Measurements from ENCODE around the gene TMED8.
A peak's percentile ranks its signal among the peaks of the same experiment; 100 is the strongest.
"Not testable (repeated sequence)": the region's sequence is repeated elsewhere in the genome, so short reads cannot be mapped to it uniquely, and the experiment has no call there.

The TMED8 gene

DNA sequence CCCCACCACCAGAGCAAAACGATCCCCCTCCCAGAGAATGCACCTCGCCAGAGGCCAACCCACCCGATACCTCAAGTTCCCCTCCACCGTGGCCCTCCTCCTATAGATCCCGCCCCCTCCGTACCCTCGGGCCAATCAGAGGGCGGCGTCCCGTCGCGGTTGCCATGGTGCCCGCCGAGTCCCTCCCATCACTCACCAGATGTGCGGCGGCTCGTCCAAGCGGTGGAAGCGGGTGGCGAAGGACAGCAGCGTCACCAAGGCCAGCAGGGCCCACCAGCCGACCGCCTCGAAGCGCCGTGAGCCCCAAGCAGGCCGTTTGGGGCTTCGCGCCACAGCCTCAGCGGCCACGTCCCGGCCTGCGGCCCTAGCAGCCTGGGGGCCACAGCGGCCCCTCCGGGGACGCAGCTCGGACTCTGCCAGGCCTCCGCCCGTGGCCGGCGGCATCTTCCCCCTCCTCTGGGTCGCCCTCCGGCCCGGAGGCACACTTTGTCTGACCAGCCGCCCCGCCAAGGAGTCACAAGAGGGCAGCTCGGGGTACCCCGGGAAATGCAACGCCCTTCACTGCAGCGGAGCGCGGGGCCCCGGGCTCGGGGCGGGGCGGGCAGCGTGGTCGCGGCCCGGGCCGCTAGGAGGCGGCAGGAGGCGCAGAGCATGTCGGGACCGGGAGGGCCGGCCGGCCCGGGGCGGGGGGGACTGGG lies 56.5 kb downstream of the TMED8 start, which contains the start of gene POMT2:
Gene POMT2 (minus strand): TSS at position 646 of the 698 bp plus-strand sequence. CDS start 202 bp downstream, at position 444.
- DNase-seq: peak; percentile 86

DNA sequence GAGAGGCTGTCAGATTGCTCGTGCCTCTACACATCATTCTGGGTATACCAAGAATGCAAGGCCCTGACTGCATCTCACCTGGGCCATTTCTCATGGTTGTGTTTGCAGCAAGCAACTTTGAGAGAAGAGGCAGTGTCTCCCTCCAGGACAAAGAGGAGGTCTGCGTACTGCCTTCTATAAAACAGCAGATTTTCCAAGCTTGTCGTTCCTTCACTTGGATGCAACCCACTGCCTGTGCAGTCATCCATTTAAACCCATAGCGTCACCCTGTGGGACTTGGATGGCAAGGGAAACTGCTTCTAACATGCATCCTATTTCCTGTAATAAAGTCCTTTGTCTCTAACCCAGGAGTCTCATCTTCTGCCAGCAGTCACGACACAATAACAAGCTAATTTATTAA lies 57.5 kb downstream of the TMED8 start:
- DNase-seq: no peak

DNA sequence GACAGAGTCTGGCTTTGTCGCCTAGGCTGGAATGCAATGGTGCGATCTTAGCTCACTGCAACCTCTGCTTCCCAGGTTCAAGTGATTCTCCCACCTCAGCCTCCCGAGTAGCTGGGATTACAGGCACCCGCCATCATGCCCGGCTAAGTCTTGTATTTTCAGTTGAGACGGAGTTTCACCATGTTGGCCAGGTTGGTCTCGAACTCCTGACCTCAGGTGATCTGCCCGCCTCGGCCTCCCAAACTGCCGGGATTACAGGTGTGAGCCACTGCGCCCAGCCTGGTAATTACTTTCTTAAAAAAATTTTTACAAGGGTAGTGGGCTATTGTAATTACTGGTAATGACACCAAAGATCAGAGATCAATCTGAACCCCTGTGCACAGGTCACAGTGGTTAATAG lies 58.1 kb downstream of the TMED8 start:
- not testable (repeated sequence) for DNase-seq

DNA sequence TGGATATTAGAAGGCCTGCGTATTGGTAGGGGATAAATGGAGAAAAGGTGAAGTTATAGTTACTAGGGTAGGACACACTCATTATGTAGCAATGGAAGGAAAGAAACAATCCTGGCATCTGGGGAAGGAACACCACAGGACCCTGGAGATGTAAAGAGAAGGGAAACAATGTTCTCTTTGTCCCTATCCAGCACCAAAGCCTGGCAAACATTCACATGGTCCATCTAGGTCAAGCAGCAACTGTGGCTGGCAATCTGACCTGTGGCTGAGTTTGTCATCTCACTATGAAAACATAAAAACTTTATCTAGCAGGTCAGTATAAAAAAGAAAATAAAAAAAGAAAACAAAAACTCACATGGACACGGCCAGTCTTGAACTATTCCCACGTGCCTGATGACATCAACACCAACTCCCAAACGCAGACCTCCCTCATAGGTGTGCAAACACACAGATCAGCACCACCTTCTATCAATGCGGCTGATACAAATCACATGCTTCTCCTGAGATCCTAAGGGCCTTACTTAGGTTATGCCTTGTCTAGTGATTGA lies 58.8 kb downstream of the TMED8 start:
- DNase-seq: no peak

DNA sequence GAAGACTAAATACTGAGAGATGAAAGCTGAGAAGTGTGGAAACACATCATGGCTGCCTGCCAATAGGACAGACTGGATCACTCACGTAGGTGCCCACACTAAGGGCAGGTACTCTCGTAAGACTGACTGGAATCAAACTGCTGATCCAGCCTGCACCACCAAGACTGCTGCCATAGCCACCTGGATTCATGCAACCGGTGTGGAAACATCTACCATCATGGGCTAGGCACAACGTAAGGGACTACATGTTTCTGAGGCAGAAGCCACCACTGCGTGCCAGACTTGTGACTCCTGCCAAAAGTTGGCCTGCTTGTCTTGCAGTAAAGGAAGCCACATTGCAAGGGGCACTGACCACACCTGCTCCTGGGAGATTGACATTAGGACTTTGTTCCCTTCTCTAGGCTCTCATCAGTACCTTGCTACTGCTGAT lies 60.0 kb downstream of the TMED8 start:
- no peak for DNase-seq

DNA sequence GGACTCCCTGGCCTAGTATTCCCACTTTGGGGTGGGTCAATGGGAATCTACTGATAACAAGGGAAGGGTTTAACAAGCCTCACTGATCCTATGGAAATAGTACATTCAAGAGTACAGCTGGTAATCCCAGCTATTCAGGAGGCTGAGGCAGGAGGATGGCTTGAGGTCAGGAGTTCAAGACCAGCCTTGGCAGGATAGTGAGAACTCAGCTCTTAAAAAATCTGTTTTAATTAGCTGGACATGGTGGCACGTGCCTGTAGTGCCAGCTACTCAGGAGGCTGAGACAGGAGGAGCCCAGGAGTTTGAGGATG lies 60.7 kb downstream of the TMED8 start:
- no peak for DNase-seq

DNA sequence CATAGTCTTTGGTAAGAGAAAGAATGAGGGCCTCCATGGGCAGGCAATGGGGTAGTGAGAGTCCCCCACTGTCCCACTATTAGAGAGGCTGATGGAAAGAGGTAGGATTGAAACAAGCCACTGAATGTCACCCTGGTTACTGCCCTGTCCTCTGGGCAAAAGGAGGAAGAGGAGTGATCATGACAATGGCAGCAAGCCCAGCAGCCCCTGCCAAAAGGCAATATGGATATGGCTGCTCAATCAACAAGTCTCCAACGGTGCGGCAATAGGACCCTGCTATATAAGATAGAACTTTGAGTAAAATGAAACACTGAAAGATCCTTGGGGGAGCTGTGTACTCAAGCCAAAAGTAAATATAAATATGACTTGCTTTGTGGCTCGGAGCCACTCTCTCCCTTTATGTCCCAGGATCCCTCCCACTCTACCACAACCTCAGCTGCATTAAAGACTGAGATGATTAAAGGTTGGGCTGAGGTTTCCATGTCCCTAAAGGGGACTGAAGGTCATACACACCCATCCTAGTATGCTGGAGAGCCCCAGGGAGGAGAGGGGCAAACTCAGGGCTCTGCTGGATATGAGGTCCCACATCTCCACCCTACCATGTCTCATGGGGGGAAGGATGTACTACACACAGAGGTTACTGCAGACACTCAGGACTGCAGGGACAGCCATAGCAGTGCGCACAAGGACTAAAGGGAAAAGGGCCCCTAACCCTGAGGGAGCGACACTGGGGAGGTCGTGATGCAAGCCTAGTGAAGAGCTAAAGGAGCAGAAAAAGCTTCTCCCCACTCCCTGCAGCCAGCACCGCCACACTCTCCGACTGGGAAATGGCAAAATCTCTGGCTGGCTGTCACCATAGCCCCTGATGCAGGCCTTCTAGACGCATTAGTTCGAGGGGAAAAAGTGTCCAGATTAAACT lies 62.1 kb downstream of the TMED8 start:
- no peak for DNase-seq

DNA sequence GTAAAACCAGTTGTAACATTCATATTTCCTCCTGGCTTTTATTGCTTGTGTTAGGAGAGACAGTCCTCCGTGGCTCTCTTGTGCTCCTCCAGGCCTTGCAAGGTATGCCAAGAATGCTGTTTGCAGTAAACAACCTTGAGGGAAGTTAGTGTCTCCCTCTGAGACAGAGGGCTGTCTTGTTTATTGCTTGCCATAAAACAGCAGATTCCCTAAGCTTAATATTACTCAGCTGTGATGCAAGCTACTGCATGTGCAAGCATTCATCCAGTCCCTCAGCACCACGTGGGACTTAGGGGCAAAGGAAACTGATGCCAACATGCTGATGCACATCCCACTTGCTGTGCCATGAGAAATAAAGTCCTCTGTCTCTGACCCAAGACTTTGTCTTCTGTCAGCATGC lies 62.9 kb downstream of the TMED8 start:
- DNase-seq: peak; percentile 45

DNA sequence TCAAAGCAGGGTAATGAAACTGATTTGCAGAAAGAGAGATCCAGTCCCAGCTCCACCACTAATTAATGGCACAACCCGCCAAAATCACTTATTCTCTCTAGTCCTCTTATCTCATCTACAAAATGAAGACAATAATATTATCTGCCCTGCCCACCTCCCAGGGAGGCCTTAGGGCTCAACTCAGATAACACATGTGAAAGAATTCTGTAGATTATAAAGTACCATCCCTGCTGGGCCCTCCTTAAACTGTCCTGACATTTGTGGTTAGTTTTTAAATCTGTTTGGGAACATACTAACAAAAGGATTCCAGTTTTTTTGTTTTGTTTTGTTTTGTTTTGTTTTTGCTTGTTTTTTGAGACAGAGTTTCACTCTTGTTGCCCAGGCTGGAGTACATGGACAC lies 63.5 kb downstream of the TMED8 start:
- no peak for DNase-seq

DNA sequence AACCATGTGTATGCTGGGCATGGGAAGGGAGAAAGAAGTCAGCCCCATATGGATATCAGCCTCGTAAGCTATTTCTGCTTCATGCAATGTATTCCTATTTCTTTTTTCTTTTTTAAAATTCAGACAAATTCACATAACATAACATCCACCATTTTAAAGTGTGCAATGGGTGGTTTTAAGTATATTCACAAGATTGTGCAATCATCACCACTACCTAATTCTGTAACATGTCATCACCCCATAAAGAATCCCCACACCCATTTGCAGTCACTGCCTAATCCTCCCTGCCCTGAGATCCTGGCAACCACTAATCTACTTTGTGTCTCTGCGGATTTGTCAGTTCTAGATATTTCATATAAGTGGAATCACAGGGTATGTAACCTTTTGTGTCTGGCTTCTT lies 65.7 kb downstream of the TMED8 start:
- peak; percentile 42 for DNase-seq

DNA sequence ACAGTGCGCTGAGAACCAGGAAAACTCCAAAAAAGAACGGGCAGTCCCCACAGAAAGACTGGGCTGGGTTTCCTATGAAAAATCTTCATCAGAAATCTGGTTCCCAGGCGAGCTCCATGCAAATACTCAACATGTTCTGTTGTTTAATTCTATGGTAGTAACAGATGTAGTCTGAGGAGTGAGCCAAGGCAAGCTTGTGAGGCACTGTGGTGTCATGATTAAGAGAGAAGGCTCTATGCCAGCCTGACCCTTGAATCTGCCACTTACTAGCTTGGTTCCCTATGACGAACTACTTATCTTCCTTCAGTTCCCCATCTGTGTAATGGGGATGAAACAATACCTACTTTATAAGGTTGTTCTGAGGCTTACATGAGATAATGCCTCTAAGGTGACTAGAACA lies 66.9 kb downstream of the TMED8 start:
- no peak for DNase-seq

DNA sequence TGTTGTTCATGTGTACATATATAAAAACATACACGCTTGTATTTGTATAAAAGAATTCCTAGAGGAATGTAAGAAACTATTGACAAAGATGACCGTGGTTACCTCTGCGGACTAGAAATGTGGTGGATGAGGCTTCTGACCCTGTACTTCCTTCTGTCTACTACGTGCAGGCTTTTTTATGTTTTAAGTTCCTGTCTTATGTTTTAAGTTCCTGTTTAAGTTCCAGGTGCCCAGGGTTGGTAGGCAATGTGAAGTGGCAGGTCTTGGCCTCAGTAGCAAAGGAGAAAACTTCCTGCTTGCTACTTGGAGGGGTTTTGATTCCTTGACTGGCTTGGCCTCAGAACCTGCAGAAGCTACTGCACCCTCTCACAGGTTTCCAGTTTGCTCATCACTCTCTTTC lies 67.8 kb downstream of the TMED8 start:
- DNase-seq: no peak

DNA sequence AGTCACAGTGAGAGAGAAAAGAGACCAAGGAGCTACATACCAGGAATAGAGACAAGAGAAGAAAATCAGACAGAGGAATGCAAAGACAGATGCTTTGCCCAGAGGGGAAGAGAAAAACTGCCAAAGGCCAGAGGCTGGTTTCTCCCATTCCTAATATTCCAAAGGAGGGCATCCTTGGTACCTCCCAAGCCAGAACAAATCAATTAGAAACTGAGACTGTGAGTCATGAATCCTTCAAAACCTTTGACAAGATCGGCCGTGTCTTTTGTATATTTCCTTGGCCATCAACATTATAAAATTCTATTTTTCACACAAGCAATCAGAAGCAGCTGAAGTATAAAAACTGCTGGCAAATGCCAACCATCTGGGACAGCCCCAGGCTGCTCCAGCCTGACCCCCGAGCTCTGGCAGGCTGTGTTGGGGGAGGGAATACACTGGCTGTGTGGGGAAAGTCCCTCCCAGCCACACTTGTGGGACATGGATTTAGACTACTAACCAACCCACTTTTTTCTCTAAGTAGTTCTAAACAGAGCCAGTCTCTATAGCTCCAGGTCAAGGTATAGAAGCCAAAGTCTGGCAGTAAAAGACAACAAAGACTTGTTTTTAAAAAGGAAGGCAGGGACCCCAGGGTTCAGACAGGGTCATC lies 69.9 kb downstream of the TMED8 start:
- DNase-seq: peak; percentile 31

DNA sequence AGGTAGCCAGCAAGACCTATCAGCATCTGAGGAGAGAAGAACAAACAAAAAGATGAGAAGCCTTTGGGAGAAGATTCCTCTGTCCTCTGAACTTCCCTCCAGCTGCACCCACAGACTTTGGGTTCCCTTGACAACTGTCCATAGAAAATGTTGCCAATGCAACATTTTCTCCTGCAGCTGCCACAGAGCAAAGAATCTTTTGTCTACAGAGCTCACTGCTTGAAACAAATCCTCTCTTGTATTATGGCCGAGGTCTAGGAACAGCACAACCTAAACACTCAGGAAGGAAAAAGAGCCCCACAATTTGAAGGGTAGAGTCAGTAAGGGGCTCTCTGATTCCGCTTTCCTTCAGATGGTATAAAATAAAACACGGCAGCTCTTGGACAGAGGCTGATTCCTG lies 70.5 kb downstream of the TMED8 start:
- no peak for DNase-seq

DNA sequence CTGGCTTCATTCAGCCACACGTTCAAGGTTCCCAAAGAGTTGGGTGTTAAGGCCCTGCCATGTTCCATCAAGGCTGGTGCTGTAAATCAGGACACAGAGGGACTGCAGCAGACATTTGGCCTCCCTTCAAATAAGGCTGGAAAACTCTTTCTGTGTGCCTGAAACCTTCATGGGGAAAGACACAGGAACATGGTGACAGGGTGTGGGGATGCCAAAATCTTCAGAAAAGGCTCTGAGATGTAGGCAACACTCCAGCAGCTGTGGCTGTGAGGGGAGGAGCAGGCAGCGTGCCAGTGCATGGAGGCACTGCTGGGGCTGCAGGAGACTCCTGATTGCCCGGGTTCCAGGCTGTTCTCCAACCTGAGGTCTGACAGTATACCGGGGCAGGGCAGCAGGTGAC lies 71.2 kb downstream of the TMED8 start:
- no peak for DNase-seq

DNA sequence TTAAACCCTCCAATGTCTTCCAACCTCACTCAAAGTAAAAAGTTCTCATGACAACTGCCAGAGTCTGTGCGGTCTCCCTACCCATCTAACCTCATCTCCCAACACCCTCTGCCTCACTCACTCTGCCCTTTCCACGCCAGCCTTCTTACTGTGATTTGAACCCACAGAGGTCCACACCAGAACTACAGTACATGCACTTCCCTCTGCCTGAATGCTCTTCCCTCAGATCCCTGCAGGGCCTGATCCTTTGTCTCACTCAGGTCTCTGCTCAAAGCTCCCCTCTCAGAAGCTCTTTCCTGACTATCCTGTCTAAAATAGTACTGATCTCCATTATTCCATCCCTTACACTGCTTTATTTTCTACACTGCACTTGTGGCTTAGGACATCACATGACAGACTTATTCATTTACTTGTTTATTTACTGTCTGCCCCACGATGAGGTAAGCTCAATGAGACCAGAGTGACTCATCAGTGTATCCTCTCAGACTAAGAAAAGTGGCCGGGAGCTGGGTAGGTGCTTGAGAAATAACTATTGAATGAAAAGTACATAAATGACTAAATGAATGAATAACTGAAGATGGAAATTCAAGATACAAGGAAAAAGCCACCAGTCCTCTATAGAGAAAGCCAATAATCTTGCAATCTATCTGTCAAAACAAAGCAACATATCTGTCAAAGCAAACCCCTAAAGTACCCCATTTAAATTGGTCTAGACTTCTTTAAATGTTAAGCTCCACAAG lies 73.3 kb downstream of the TMED8 start:
- DNase-seq: peak; percentile 82

DNA sequence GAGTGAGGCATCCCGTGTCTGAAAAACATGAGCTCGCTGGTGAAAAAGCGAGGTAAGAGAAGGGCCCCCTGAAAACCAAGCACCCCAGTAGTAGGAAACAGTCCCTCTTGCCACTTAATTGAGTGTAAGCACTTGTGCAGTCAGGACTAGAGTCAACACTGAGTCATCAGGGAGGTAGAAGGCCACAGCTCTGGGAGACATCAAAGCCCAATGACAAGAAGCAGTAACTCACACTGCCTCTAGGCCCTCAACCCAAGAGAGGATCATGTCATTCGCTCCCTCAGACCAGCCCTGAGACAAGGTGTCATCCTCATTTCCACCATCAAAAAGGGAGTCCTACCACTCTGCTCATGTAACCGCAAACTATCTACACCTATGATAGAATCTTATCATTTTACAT lies 74.0 kb downstream of the TMED8 start:
- peak; percentile 23 for DNase-seq

DNA sequence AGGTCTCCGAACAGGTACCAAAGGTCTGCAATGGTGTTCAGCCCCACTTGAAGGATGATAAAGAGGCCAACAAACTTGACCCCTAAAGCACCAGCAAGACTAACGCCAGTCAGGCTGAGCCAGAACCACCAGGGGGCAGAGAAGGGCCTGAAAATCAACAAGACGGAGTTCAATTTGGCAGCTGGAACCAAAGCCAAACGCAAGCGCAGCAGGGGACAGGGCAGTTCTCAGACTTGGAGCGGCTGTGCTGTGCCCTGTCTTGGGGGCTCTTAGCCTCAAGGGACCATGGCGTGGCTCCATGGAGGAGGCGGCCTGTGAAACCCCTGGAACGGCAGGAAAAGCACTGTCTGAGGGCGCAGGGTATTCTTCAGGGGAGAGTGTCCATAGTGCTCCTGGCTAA lies 75.8 kb downstream of the TMED8 start:
- DNase-seq: peak; percentile 75

DNA sequence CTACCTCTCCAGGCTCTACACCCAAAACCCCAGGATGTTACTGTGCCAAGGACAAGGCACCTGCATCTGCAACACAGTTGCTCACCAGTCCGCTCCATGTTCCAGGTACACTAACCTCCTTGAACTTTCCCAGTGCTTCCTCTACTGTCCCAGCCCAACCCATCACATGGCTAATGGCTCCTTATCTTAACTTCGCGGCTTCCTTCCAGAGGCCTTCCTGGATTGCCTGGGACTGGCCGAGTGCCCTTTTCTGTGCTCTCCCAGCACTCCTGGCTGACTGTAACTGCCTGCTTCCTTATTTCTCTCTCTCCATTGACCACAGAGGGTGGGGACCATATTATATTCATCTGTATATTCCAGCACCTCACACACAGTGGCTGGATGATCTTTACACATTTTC lies 77.1 kb downstream of the TMED8 start:
- no peak for DNase-seq

DNA sequence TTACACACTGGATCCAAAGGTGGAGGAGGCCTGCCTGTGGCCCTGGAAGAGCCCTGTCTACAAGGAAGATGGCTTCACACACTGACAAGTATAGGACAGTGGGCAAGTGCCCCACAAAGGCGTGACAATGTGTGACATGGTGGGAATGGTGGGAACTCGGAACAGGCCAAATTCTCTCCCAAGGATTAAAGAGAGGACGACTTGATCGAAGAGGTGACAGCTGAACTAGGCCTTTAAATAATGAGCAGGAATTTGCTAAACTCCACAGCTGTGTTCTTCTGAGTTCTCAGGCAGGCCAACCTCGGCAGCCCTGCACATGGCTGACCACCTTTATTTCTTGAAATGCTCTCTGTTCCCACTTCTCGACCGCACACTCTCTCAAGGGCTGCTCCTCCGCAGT lies 80.0 kb downstream of the TMED8 start:
- DNase-seq: no peak

DNA sequence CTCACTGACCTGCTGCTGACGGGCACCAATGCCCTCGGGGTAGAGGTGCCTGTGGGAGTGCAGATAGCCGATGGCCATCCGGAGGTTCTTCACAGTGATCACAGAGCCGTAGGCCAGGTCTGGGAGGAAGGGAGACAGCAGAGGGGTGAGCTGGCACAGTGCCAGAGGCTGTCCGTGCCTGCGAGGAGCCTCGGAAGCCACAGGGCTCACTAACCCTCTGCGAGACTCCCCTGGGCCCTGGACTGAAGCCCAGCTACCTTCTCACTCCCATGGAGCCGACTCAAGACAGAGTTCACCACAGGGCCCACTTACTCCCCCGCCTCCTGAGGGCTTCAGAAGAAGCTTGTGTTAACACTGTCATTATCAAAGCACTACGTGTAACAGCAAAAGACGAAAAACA lies 80.7 kb downstream of the TMED8 start:
- DNase-seq: no peak

DNA sequence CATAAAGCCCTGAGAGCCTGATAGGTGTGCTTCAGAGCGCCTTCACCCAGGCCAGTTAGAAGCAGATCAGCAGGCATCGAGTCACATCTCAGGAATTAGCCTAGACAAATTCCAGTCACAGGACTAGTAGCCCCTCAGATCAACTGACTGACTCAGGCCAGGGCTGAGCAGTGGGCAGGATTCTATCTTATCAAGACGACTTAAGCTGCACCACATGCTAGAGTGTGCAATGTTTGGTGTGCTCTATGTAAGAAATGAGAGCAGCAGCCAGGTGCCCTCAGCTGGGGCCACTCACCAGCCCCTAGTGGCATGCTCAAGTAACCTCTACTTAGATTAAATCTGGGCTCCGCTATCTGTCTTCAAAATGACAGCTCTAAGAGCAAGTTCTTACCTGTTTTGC lies 86.2 kb downstream of the TMED8 start:
- DNase-seq: peak; percentile 16

DNA sequence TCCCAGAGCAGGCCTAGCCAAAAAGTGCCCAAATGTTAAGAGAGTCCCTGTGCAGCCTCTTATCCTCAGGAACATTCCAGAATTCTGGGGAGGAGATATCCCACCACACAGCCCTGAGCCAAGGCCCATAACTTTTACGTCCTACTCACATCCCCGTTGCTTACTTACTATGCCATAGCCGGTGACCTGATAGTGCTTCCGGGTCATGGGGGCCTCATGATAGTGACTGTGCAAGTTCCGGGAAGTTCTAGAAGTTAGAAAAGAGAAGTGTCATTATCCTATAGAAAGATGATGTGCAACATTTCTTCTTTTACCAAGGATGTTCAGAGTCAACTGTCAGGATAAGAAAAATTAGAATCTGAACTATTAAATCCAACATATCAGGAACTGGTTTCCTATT lies 90.3 kb downstream of the TMED8 start:
- DNase-seq: no peak
